ENCODE results near the gene SHC3.

SHC3 gene

DNA sequence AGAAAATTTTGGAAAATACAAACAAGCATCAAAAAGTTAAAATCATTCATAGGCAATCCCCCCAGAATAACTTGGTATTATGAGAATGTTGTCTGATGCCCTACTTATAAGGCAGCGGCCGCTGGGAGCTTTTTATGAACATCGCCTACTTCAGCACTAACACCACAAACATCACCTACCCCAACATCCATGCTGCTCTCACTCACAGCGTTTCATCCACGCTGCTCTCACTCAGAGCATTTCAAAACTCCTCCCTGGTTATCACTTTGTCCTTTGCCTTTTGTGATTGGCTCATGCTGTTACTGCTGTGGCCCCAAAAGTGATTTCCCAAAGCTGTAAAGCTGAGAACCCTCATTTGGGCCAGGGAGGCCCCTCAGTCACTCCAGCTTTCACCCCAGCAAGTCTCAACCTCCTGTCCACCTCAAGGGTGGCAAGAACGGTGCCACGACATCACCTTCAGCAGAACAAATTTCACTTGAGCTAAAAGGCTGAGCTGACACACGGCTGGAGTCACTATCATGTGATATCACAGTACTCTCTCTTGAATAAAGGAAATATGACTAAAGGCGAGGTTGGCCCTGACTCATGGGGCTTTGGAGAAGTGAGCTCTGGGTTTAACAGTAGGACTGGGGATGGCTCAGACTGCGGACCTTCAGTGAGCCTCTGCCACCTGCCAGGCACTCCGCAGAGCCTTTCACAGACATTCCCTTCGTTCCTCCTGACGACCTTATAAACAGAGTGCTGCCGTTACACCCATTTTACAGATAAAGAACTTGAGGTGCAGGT is 25.2 kb downstream of the SHC3 start:
- DNase-seq = peak; percentile 8

DNA sequence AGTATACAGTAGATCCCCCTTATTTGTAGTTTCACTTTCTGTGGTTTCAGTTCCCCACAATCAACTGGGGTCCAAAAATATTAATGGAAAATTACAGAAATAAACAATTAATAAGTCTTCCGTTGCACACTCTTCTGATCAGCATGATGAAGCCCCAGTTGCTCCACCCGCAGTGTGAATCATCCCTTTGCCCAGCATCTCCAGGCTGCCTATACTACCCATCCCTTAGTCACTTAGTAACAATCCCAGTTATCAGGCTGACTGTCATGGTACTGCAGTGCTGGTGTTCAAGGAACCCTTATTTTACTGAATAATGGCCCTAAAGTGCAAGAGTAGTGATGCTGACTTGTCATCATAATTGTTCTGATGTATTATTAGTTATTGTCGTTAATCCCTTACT is 28.9 kb downstream of the SHC3 start:
- DNase-seq = no peak

DNA sequence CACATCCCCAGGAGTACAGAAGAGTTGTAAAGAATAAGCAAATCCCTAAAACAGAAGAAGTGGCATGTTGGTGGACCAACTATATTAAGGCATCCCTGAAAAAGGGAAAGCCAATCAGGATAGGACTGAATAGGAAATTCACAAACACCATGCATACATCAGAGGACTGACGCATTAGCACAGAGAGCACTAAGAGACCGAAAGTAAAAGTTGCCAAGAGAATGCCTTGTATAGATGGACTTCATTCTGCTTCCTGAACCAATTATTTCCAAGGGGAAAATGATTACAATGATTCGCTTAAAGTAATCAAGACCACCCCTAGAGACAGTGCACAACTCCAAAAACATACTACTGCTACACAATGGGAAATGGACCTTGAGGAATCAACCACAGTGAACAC is 33.5 kb downstream of the SHC3 start:
- DNase-seq = no peak

DNA sequence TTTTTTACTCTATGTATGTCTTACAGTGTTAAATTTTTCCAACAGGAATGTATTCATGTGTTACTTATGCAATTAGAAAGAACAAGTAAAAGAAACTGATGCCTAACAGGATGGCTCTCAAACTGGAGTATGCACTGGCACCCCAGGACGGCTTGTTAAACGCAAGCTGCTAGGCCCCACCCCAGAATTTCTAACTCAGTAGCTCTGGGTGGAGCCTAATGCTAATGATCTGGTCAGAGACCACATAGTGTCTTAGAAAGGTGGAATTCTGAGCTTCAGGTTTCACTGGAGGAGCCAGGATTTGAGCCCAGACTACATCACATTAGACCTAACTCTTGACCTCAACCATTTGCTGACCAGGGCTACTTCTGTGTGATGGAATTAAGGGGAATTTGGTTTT is 34.4 kb downstream of the SHC3 start:
- no peak for DNase-seq

DNA sequence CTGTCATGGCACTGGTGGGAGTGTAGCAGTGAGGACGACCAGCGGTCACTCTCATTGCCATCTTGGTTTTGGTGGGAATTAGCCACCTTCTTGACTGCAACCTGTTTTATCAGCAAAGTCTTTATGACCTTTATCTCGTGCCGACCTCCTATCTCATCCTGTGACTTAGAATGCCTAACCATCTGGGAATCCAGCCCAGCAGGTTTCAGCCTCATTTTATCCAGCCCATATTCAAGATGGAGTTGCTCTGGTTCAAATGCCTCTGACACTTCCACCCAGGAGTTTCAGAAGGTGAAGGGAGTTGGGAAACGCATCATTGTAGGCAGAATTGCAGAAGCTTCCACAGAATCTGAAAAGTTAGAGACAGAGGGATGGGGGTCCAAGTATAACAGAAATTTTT is 35.4 kb downstream of the SHC3 start:
- DNase-seq = no peak

DNA sequence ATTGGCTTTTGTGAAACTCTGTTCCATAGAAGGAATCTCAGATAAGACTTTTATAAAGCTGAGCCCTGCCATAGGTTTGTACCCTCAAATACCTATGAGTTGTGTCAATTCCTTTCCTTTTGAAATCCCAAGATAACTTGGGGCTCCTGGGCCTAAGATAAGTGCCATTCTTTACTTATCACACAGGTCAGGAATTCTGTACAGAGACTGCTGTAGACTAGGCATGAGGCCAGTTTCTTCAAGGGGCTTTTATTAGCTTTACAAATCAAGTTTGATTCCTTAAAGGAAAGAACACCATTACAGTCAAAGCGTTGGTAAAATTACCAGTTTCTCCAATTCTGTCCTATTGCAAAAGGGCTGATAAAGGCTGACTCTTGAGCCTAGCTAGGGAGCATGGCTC is 39.2 kb downstream of the SHC3 start:
- no peak for DNase-seq

DNA sequence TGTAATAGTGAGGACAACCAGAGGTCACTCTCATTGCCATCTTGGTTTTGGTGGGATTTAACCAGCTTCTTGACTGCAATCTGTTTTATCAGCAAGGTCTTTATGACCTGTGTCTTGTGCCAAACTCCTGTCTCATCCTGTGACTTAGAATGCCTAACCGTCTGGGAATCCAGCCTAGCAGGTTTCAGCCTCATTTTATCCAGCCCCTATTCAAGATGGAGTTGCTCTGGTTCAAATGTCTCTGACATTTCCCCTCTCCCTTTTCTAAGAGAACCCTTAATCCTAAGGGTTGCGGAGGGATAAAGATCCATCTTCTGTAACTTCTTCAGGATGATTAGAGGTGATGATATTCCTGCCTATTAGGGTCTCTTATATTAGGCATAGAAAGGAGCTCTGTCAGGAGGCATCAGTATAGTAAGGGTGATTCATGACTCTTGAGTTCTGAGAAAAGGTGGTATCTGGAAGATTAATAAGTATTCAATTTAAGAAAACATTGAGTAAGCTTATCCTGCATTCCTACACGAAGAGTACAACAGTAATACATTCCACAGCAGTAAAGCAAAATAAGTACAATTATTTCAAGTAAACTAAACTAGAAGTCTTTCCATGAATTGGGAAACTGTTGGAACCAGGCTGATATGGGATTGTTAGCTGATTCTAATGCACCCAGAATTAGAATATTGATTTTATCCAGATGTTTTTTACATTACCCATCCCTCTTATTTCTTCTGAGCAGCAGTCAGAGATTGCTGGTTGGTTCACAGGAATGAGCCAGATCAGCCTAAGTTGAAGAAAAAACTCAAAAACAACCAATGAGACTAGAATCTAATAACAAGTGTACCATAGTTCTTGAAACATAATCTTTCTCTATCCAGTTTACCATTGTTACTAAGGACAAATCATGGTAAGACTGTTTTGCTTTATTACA is 39.9 kb downstream of the SHC3 start:
- no peak for DNase-seq

DNA sequence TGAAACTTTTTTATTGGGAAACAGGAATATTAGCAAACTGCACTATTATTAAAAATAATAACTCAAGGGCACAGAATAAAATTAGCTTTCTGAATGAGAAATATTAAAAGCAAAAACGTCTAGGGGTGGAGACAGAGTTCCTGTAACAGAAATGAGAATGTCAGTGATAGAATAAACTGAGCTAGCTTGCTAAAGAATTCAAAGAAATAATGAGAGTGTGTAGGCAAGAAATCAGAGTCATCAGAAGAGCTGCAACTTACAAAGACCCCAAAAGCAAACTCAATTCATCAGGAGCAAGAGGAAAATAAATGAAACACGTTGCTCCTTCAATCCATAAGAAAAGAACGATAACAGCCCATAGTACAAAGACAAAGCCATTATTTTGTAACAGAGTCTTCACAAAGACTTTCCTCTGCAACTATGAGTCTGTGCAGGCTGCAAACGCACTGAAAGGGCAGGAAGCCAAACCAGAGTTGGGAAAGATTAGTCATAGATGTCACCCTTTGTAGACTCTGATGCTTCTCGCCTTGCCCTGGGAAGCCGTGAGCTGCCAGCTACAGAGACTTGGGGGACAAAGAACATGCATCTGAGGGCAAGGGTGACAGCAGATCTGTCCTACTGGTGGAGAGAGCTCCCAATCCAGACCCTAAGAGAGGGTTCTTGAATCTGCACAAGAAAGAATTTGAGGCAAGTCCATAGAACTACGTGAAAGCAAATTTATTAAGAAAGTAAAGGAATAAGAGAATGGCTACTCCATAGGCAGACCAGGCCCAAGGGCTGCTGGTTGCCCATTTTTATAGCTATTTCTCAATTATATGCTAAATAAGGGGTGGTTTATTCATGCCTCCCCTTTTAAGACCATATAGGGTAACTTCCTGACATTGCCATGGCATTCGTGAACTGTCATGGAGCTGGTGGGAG is 40.8 kb downstream of the SHC3 start:
- no peak for DNase-seq

DNA sequence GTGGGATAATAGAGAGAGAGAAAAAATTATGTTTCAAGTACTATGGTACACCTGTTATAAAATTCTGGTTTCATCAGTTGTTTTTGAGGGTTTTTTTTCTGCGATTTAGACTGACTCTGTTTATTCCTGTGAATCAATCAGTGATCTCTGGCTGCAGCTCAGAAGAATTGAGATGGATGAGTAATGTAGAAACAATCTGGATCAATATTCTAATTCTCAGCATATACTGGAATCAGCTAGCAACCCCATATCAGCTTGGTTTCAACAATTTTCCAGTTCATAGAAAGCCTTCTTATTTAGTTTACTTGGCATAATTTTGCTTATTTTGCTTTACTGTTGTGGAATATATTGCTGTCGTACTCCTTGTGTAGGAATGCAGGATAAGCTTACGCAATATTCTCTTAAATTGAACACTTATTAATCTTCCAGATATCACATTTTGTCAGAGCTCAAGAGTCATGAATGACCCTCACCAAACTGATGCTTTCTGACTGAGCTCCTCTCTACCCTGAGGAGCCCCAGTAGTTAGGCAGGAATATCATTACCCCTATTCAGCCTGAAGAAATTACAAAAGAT is 42.9 kb downstream of the SHC3 start:
- DNase-seq = no peak

DNA sequence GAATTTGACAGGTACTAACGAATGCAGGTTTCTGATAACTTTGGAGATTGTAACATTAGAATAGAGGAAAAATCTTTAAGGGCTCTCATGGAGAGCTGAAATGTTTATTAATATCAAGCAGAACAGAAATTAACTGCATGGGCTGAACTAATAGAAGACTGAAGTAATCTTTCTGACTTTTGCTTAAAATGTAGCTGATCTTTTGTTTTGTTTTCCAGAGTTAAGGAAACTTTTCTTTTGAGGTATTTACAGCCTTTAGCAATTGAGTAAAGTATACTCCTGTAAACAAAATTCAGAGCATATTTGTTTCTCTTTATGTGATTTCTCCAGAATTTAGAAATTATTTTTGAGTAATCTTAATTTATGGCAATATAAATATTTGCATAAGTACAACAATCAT is 43.9 kb downstream of the SHC3 start:
- no peak for DNase-seq

DNA sequence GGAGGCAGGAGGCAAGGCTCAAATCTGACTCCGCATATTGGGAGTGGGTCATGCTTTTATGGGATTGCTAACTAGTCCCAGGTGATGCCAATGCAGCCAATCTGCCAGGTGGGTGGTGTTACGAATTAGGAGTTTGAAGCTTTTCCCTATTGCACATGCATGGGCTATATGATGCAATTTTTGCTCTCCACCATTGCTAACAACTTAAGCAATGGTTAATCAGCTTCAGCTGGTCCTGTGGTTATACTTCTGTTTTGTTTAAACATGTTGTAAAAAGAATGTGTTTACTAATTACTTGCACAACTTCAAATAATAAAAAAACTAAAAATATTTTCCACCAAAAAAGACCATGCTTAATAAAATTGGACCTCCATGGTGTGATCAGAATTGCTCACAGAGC is 55.7 kb downstream of the SHC3 start:
- no peak for DNase-seq

DNA sequence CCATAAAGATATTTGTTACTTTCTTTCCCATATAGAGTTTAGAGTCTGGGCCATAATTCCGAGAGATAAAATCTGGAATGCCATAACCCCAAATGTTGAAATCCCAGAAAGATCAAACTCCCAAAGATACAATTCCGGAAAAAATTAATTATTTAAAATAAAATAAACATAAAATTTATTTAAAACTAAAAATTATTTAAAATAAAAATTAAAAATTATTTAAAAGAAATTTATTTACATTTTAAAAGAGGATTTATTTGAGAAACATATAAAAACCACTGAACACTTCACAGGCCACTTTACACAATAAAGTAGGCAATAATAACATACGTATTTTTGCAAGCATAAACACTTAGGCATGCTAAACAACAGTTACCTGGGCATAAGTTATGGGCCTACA is 57.9 kb downstream of the SHC3 start:
- DNase-seq = no peak

DNA sequence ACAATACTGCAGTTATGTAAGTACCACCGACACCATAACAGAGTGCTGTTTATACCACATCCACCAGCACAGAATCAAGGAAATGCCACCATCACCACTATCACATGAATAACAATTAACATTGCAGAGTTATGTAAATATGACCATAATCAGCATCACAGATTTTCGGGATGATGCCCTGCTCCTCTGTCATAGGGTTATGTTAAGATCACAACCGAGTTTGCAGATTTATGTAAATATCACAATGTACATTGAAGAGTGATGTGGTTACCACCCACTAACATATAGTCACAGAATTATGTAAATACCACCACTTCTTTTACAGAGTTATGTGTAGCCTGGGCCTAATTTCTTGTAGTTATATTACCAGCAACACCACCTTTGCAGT is 61.8 kb downstream of the SHC3 start:
- no peak for DNase-seq

DNA sequence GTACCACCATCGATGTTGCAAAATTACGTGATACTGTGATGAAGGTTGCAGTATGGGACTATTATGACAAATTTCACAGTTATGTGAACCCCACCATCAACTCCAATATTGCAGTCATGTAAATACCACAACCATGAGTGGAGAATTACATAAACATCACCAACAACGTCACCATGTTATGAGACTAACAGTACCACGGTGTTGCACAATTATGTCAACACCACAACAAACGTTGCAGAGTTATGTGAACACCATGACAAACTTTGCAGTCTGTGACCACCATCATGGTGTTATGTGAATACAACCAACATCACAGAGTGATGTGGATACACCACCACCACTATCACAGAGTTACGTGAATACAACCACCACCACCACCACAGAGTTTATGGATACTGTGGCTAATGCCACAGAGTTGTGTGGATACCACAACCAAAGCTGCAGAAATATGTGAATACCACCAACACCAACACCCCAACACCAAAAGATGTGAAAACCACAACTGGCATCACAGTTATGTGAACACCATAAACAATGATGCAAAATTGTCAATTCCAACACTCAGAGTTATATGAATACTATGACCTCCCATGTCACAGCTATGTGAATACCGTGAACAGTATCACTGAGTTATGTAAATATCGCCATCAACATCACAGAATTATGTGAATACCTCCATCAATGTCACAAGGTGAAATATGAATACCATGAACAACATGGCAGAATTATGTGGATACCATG is 62.4 kb downstream of the SHC3 start:
- no peak for DNase-seq

DNA sequence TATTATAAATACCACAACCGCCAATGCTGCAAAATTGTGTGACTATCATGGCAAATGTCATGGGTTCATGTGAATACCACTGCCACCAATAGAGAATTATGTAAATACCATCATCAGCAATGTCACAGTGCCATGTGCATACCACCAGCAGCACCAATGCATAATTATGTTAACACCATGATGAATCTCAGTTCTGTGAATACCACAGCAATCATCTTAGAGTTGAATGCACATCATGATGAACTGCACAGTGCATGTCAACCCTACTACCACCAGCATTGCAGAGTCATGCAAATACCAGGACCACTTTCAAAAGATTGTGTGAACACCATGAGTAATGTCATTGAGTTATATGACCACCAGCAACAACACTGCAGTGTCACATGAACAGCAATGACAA is 63.2 kb downstream of the SHC3 start:
- no peak for DNase-seq

DNA sequence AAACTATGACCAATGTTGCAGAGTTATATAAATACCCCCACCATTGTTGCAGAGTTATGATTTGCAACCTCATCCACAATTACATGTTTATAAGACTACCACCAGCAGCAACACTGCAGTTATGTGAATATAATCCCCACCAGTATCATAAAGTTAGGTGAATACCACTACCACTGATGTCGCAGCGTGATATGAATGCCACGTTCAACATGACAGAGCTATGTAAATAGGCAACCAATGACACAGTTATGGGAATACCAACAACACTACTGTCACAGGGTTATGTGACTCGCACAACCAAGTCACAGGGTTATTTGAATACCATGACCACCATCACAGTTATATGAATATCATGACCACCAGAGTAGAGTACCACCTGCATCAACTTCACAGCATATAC is 63.9 kb downstream of the SHC3 start:
- DNase-seq = no peak

DNA sequence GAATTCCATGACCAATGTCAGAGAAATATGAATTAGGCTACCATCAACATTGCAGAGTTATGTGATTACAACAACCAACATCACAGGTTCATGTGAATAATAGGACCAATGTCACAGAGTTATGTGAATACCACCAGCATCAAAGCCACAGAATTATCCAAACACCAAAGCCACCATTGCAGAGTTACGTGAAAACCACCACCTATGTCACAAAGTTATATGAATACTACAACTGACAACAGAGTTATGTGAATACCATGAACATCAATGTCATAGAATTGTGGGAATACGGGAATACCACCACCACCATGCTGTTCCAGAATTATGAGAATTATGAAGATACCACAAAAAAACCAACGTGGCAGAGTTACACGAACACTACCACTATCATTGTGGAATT is 64.8 kb downstream of the SHC3 start:
- no peak for DNase-seq

DNA sequence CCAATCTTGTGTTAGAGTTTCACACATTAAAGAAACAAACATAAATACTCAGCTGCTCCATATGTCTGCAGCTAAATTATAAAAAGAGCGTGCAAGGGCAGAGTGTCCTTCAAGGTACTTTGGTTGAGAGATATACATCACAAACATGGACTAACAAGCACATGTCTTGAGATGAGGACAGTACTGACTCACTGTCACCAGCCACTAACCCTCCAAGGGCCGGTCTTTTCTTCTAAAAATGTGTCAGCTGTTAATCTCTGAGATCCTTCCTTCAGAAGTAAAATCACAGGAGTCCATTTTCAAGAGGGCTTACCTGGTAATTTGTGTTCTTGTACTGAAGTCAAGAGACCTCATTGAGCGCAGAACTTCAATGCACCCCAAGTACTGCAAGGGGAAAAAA is 66.4 kb downstream of the SHC3 start:
- no peak for DNase-seq

DNA sequence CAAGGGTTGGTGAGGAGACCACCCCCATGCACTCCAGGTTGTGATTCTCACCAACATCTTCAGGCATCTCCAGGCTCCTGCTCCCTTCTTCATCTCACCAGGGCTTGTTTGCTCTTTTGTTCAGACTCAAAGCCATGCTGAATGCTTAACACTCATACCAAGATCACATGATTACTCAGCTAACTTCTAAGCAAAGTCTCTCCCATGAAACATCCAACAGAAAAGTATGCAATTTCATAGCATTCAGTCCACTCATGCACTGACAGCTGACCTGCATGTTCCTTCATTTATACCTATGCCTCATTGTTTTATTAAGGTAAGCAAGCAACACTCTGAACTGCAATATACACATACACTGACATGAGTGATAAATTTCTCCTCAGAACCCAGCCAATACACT is 69.0 kb downstream of the SHC3 start:
- DNase-seq = no peak

DNA sequence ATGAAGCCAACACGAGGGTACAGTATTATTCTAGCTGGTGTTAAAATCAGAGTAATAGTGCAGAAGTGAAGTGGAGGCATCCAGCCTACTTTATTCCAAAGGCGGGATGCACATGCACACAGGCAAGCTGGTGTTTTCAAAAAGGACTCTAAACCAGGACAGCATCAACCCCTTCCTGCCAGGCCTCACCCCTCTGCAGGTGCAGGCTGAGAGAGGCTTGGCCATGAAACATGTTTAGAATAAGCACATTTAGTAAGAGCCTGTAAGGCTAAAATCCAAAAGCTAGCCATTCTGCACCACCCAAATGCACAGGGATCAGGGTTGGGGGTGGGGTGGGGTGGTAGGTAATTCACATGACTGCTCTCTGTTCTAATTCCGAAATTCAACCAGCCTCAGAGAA is 71.2 kb downstream of the SHC3 start:
- no peak for DNase-seq

DNA sequence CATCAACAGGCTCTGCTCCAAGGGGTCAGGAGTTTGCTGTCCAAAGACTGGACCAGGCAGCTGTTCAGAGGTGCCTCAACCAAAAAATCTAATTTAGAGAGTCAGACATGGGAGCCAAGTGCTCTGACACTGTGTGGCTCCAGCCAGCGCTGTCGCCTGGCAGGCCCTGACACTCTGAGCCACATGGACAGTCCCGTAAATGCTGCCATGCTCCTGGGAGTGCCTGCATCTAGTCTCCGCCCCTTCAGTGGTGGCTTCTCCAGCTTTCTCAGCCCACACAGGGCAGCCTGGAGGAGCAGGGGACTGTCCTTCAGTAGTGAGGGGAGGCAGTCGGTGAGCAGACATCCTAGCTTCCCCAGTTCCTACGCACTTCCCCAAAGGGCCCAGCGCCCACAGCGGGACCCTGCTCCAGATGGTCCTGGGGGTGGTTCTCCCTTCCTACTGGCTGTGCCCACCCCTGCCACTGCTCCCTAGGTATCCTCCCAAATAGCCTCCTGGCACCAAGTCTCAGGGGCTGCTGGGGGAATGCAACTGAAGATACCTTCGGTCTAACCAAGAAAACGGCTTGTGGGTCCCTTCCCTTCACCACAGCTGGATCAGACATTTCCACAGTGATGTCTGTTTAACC is 72.3 kb downstream of the SHC3 start:
- no peak for DNase-seq

DNA sequence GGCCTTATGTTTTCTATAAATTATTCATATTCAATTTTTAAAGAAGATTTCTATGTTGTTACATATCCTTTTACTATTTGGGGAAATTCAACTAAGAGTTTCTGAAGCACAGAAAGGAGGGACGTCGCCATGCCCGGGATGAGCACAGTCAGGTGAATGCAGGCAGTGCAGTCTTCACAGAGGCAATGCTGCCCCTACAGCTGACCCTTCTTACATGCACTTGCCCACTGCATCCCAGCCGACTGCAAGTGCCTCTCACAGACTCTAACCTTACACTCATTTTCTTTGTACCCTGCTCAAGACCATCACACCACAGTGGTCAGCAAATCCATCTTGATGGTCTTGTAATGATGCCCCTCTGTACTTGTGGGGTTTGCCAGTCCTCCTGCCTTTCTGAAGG is 73.8 kb downstream of the SHC3 start:
- no peak for DNase-seq

All from CD4-positive, alpha-beta T cell treated with Interleukin-4 for 4 hours (primary cell).